ENCODE measurements around the gene CCDC137.
A peak's percentile ranks its signal among the peaks of the same experiment; 100 is the strongest.

- TF ChIP-seq EZH2 (IDR thresholded peaks at IDR 0.05; ENCODE audit: low read length, missing control alignments) (peak; percentile 11), CTCF (conservative IDR thresholded peaks at IDR 0.05 in 1 of 2, IDR thresholded peaks at IDR 0.05 in 1 of 2; ENCODE audit: low read depth in 1 of 2, low read length in 2 of 2) (no peak)
Observed at GRCh38 chr17:81648707-81649085, 17.8 kb upstream of the CCDC137 start.
